Fibroblast of pulmonary artery (primary cell): ENCODE data around the gene PIGA.

ENCODE experiments used
- DNase-seq: peaks from one replicate; pipeline ENCODE4 v3.0.0-alpha.2; 2010; ENCODE audit warnings: low read depth
- H3K4me3 ChIP-seq: replicated peaks from 2 replicates; pipeline ENCODE4 v1.5.1; 2011; ENCODE audit warnings: low read depth, mild to moderate bottlenecking, control low read depth, low read length, moderate library complexity
- CTCF ChIP-seq: IDR thresholded peaks from 2 replicates; pipeline ENCODE4 v1.5.1; 2011; ENCODE audit warnings: mild to moderate bottlenecking, control low read depth, low read length, inconsistent platforms; ENCODE audit errors: missing control alignments

The PIGA gene

DNA sequence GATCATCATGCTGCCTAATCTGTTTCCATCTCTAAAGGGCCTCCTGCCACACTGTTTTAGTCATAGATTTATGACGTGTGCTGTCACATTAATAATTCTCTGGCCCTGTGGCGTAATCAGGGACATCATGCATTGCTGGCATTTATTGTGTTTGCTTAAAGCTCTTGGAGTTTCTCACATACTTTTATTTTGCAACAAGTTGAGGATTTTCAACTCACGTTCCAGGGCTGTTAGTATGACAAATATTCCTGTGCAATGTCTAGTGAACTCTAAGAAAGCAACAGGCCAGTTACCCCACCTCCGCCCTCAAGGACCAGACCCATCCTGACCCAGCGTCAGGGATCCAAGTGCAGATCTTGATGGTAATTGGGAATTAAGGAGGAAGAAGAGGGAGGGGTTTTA lies 7.8 kb upstream of the PIGA start:
- TF ChIP-seq CTCF: no peak
- peak; percentile 58 for DNase-seq
- no peak overlapping the region for H3K4me3 ChIP-seq

DNA sequence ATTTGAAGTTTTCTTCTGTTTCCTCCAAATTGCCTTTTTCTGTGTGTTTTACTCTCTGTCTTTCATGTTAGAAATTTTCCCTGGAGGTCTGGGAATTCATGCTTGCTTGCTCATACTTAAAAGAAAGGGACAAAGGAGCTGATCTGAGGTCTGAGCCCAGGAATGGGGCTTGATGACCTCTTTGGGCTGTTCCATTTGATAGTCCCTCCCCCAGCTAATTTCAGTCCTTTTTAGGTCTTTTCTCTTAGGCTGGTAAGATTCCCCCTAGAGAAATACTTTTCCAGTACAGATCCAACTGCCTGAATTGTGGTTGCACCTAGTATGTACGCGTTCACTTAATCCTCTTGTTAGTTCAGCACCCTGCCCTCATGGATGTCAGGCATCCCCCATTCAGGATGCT lies 5.5 kb upstream of the PIGA start:
- H3K4me3 ChIP-seq: no peak overlapping the region
- DNase-seq: no peak
- TF ChIP-seq CTCF: no peak

GRCh38 chrX:15336023-15336413 lies 695 bp upstream of the PIGA start:
- no peak for TF ChIP-seq CTCF
- peak overlapping the region; percentile 64 for H3K4me3 ChIP-seq
- DNase-seq: peak; percentile 80

DNA sequence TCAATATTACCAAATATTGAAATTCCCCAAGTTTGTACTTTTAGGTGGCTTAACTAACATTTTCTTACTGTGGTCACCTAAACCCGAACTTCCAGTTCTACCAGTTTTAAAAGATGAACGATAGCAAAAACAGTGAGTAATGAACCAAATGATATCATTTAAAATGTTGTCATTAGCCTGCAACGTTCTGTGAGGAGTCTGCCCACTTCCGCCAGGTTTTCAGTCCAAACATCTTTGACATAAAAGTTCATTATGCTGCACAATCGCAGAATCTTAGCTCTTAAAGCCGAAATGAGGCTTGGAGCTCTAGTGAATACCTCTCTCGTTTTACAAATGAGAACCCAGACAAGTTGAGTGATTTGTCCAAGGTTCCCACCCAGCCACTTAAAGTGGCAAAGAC lies 762 bp downstream of the PIGA start:
- peak; percentile 11 for DNase-seq
- TF ChIP-seq CTCF: no peak
- peak overlapping the region; percentile 77 for H3K4me3 ChIP-seq

DNA sequence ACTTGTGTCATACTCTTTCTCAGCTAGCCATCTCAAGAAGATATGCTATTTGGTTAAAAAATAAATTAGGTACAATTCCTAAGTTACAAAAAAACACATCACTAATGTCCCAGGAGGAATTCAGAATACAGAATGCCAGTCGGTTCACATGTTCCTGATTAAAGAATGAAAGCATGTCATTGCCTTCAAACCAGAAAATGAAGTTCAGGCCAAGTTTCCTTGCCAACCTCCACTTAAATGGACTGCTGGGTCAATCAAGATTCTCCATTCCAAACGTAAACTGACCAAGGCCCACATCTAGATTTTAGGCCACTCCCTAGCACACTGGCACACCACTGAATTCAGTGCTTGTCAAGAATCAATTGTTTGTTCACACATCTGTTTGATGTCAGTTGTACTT lies 6.5 kb downstream of the PIGA start:
- DNase-seq: no peak
- no peak for TF ChIP-seq CTCF
- H3K4me3 ChIP-seq: no peak overlapping the region

DNA sequence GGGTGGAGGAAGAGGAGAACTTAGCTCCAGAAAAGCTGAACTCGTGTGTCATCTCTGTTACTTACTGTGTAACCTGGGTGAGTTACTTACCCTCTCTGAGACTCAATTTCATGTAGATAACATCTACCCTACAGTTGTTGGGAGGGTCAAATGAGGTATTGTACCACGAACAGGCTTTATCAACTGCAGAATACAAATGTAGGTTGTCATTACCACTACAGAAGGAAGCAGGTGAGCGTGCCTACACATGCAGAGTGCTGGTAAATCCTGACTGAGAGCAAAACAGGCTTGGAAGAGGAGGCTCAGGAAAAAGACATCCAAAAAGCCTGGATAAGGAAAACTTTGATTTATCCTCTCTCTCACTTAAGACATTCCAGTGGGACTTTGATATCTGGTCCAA lies 7.2 kb downstream of the PIGA start:
- DNase-seq: no peak
- TF ChIP-seq CTCF: no peak
- H3K4me3 ChIP-seq: no peak overlapping the region

GRCh38 chrX:15322472-15322871 lies 12.9 kb downstream of the PIGA start:
- no peak for TF ChIP-seq CTCF
- no peak for DNase-seq
- no peak overlapping the region for H3K4me3 ChIP-seq
